AG04450 (cell line): ENCODE results near the gene PDLIM3. TPM values are rescaled to one million over a fixed set of nuclear protein-coding genes. Genes with fewer than 3 reads are reported as not detected.

Experiments
- CTCF ChIA-PET: fragments of 300-600, 350-600 bp; formaldehyde crosslinking; extraction: SDS; loops from one replicate; lab custom pipeline; 2022; ENCODE audit warnings: antibody characterized with exemption, inconsistent platforms; lab: Charles Lee
- POLR2A ChIA-PET: fragments of 350-600 bp; formaldehyde crosslinking; extraction: SDS; loops from one replicate; lab custom pipeline; 2021; ENCODE audit warnings: antibody characterized with exemption, inconsistent platforms; lab: Yijun Ruan, JAX
- DNase-seq: peaks from one replicate; pipeline ENCODE4 v3.0.0-alpha.2; 2011; ENCODE audit warnings: low read depth, low spot score
- H3K27ac ChIP-seq: one replicate; pipeline ENCODE4 v1.5.1; 2012; ENCODE audit warnings: low read depth, low read length, control low read depth
- H3K27me3 ChIP-seq: one replicate; pipeline ENCODE4 v1.6.0; 2012; ENCODE audit warnings: low read length; ENCODE audit not compliant: control insufficient read depth, insufficient read depth
- H3K4me3 ChIP-seq: 2 replicates; pipeline ENCODE4 v1.5.1; 2011; ENCODE audit warnings: mild to moderate bottlenecking, low read depth, low read length, control low read depth
- H3K9me3 ChIP-seq: 2 replicates; pipeline ENCODE4 v1.5.1; 2012; ENCODE audit warnings: low read length; ENCODE audit not compliant: control insufficient read depth, insufficient read depth
- polyA plus RNA-seq: library from polyadenylated mRNA; depleted of rRNA; stranded (reverse); fragments of >200 nt; gene quantifications from 2 replicates; pipeline ENCODE4 v1.2.3, GENCODE V29; 2011; rRNA removed
- TF ChIP-seq, protein P1 (sequence below): IDR thresholded peaks from 2 replicates; pipeline ENCODE4 v1.5.1; 2011; ENCODE audit warnings: low read depth, low read length, control low read depth, inconsistent platforms

The PDLIM3 gene
- polyA plus RNA-seq, 1 experiment = 15.4 TPM

DNA sequence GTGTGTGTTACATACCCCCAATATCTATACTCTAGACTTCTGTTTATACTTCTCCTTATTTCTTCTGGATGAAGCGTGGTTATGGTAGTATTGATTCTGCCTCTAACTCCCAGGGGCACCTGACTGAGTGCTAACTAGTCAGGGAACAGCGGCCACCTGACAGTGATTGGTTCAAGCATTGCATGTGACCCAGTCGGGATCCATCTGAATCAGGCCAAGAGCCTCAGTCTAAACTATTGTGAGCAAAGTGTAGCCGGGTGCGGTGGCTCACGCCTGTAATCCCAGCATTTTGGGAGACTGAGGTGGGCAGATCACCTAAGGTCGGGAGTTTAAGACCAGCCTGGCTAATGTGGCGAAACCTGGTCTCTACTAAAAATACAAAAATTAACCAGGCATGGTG, 73.7 kb downstream of the PDLIM3 start:
- TF ChIP-seq, protein P1, sequence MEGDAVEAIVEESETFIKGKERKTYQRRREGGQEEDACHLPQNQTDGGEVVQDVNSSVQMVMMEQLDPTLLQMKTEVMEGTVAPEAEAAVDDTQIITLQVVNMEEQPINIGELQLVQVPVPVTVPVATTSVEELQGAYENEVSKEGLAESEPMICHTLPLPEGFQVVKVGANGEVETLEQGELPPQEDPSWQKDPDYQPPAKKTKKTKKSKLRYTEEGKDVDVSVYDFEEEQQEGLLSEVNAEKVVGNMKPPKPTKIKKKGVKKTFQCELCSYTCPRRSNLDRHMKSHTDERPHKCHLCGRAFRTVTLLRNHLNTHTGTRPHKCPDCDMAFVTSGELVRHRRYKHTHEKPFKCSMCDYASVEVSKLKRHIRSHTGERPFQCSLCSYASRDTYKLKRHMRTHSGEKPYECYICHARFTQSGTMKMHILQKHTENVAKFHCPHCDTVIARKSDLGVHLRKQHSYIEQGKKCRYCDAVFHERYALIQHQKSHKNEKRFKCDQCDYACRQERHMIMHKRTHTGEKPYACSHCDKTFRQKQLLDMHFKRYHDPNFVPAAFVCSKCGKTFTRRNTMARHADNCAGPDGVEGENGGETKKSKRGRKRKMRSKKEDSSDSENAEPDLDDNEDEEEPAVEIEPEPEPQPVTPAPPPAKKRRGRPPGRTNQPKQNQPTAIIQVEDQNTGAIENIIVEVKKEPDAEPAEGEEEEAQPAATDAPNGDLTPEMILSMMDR = no peak
- POLR2A ChIA-PET = no interaction called here
- CTCF ChIA-PET = interaction anchor here (1.0 to 1.5 kb wide), 2 partner anchors 136 kb away, joined by 3 to 4 read pairs; no protein-coding TSS in a partner anchor
- Histone ChIP-seq H3K9me3 (no peaks in the 10 kb centered on the region), H3K27me3 (peaks cover 4% of the 10 kb centered on the region), H3K4me3 (no peak overlapping the region), H3K27ac (no peak overlapping the region)
- no peak for DNase-seq

DNA sequence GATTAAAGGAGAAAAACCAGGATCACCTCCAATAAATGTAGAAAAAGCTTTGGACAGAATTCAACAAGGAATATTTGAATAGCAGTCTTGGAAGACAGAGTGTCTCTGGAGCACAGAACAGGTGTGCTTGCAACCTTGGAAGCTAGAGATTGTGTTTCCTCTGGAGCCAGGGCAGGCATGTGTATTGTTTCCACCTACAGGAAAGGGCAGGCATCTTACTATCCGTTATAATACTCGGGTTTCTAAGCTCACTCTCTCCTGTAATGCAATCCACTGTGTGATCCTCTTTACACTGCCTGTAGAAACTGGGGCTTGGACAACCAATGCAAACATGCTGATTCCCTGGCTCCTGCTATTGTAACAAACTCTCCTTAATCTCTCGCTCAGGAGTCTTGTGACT, 78.2 kb downstream of the PDLIM3 start:
- ChIA-PET CTCF (interaction anchor here (0.8 kb wide), 1 partner anchor 15 kb away, joined by 3 read pairs; the partner anchor contains the start of gene CCDC110), POLR2A (no interaction called here)
- Histone ChIP-seq H3K27ac (no peak overlapping the region), H3K9me3 (no peaks in the 10 kb centered on the region), H3K4me3 (no peak overlapping the region), H3K27me3 (peaks cover 1% of the 10 kb centered on the region)
- TF ChIP-seq, protein P1 = no peak
- no peak for DNase-seq

DNA sequence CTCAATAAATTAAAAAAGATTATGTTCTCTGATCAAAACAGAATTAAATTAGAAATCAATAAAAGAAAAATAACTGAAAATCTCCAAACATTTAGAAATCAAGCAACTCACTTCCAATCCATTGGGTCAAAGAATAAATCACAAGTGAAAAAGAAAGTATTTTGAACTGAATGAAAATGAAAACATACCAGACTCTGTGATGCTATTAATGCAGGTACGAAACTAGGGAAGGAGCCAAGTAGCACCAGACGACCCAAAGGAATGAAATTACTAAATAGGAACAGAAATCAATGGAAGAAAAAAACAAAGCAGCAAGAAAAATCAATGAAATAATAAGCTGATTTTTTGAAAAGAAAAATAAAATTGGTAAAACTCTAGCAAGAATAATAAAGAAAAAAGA, 79.2 kb downstream of the PDLIM3 start:
- Histone ChIP-seq H3K9me3 (no peaks in the 10 kb centered on the region), H3K27me3 (peaks cover 3% of the 10 kb centered on the region), H3K4me3 (no peak overlapping the region), H3K27ac (no peak overlapping the region)
- ChIA-PET POLR2A (no interaction called here), CTCF (interaction anchor here (0.9 to 1.2 kb wide), 2 partner anchors 142 to 272 kb away, joined by 3 read pairs; no protein-coding TSS in a partner anchor)
- no peak for DNase-seq
- TF ChIP-seq, protein P1 = no peak

Other genes with a start within 250 kb of the PDLIM3 start
- 0.05 and 0.09 TPM in 2 replicates for gene LRP2BP, start 139.6 kb downstream of the PDLIM3 start, polyA plus RNA-seq
- gene ANKRD37, start 138.7 kb downstream of the PDLIM3 start, polyA plus RNA-seq = 3.1 and 3.6 TPM in 2 replicates
- gene UFSP2, start 109.5 kb downstream of the PDLIM3 start, polyA plus RNA-seq = 41.2 and 54.1 TPM in 2 replicates
- gene CCDC110, start 63.8 kb downstream of the PDLIM3 start, polyA plus RNA-seq = 0.84 and 1.1 TPM in 2 replicates